Breast epithelium (tissue), 4 donors: Measurements from ENCODE around the gene FMOD. TPM values are rescaled to one million over a fixed set of nuclear protein-coding genes. Genes with fewer than 3 reads are reported as not detected.

Experiments
- DNase-seq, 2 donors: peaks; one replicate each; pipeline ENCODE4 v3.0.0-alpha.2; 2019; ENCODE audit warnings: low spot score in 2 of 2
- H3K27ac ChIP-seq, 2 donors: fragments of 200-600 bp; sonication (generic) in 1 of 2; one replicate each; pipeline ENCODE4 v1.5.1; 2016 to 2019; ENCODE audit warnings: mild to moderate bottlenecking in 1 of 2
- H3K27me3 ChIP-seq, 2 donors: fragments of 200-600 bp; sonication (generic) in 1 of 2; one replicate each; pipeline versions ENCODE4 v1.5.1 to v1.6.0; 2017 to 2019; ENCODE audit warnings: control low read depth in 1 of 2, mild to moderate bottlenecking in 1 of 2
- H3K36me3 ChIP-seq: fragments of 200-600 bp; one replicate; pipeline ENCODE4 v1.5.1; 2019
- H3K4me1 ChIP-seq, 2 donors: fragments of 200-600 bp; sonication (generic); one replicate each; pipeline ENCODE4 v1.5.1; 2016 to 2019; ENCODE audit warnings: control low read depth in 1 of 2
- H3K4me3 ChIP-seq, 3 donors: fragments of 200-600 bp; sonication (generic); 1 replicate in 2 of 3; 2 replicates in 1 of 3; pipeline ENCODE4 v1.5.1; 2016 to 2019; ENCODE audit warnings: mild to moderate bottlenecking in 3 of 3, moderate library complexity in 2 of 3
- H3K9me3 ChIP-seq, 2 donors: fragments of 200-600 bp; sonication (generic) in 1 of 2; one replicate each; pipeline ENCODE4 v1.5.1; 2016 to 2019; ENCODE audit warnings: control low read depth in 1 of 2
- POLR2A ChIP-seq: fragments of 450-650 bp; IDR thresholded peaks from one replicate; pipeline ENCODE4 v1.6.1; 2016; ENCODE audit warnings: antibody characterized with exemption, mild to moderate bottlenecking, moderate library complexity
- POLR2AphosphoS5 ChIP-seq, 3 donors: sonication (generic); formaldehyde crosslinking; IDR thresholded peaks; one replicate each; pipeline ENCODE4 v1.6.1; 2017; ENCODE audit warnings: antibody characterized with exemption in 3 of 3
- intact Hi-C: fragments of 100-400 bp; cut with DNase I; formaldehyde crosslinking; loops from one replicate; pipeline ENCODE4 v1.15.1; 2023; ENCODE audit warnings: low total_unique reads
- total RNA-seq, 3 donors: library from RNA; depleted of rRNA; stranded (reverse); fragments of >200 nt; gene quantifications; one replicate each; pipeline ENCODE4 v1.1.0, GENCODE V29; 2016
- TF ChIP-seq, protein P1 (sequence below), 3 donors: fragments of 450-650 bp; IDR thresholded peaks; one replicate each; pipeline ENCODE4 v1.5.1; 2016 to 2017; ENCODE audit warnings: antibody characterized with exemption in 3 of 3, mild to moderate bottlenecking in 3 of 3, moderate library complexity in 3 of 3

The FMOD gene
- total RNA-seq, 3 donors from 2014 or later = 79.6 to 132 (median 92.4) TPM

DNA sequence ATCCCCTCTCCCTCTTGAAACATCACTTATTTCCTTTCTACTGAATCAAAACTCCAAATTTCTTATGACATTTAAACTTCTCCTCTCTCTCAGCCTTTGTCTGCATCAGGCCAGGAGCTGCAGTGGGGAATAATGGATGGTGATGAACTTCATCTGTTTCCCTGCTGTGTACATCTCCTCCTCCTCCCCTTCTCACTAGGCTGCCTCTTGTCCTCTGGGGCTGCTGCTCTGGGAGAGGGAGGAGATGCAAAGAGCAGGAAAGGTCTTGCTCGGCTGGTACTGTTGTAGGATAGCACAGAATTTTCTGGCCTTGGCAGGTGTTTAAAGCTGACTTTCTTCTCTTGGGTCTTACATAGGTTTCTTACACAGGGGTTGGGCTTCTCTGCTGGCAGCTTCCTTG, 31.1 kb upstream of the FMOD start:
- intact Hi-C loops = no loop called here
- Histone ChIP-seq H3K36me3 (no peaks in the 10 kb centered on the region), H3K27me3 (no peaks in the 10 kb centered on the region), H3K27ac (no peak overlapping the region), H3K4me1 (no peaks in the 10 kb centered on the region), H3K9me3 (no peaks in the 10 kb centered on the region), H3K4me3 (no peak overlapping the region)
- no peak for DNase-seq
- TF ChIP-seq POLR2AphosphoS5 (IDR thresholded peaks at IDR 0.05) (no peak), POLR2A (no peak)
- TF ChIP-seq, protein P1, sequence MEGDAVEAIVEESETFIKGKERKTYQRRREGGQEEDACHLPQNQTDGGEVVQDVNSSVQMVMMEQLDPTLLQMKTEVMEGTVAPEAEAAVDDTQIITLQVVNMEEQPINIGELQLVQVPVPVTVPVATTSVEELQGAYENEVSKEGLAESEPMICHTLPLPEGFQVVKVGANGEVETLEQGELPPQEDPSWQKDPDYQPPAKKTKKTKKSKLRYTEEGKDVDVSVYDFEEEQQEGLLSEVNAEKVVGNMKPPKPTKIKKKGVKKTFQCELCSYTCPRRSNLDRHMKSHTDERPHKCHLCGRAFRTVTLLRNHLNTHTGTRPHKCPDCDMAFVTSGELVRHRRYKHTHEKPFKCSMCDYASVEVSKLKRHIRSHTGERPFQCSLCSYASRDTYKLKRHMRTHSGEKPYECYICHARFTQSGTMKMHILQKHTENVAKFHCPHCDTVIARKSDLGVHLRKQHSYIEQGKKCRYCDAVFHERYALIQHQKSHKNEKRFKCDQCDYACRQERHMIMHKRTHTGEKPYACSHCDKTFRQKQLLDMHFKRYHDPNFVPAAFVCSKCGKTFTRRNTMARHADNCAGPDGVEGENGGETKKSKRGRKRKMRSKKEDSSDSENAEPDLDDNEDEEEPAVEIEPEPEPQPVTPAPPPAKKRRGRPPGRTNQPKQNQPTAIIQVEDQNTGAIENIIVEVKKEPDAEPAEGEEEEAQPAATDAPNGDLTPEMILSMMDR (IDR thresholded peaks at IDR 0.05) = no peak

- TF ChIP-seq POLR2A (no peak), POLR2AphosphoS5 (IDR thresholded peaks at IDR 0.05) (no peak)
- TF ChIP-seq, protein P1 (IDR thresholded peaks at IDR 0.05) = no peak
- no peak overlapping the region for H3K27ac ChIP-seq
- no peak overlapping the region for H3K4me3 ChIP-seq
- H3K4me1 ChIP-seq = no peaks in the 10 kb centered on the region
- H3K36me3 ChIP-seq = no peaks in the 10 kb centered on the region
- H3K9me3 ChIP-seq = no peaks in the 10 kb centered on the region
- no peaks in the 10 kb centered on the region for H3K27me3 ChIP-seq
- no peak for DNase-seq
- intact Hi-C loops = no loop called here
These were observed 30.3 kb upstream of the FMOD start for GRCh38 chr1:203381151-203381751.

DNA sequence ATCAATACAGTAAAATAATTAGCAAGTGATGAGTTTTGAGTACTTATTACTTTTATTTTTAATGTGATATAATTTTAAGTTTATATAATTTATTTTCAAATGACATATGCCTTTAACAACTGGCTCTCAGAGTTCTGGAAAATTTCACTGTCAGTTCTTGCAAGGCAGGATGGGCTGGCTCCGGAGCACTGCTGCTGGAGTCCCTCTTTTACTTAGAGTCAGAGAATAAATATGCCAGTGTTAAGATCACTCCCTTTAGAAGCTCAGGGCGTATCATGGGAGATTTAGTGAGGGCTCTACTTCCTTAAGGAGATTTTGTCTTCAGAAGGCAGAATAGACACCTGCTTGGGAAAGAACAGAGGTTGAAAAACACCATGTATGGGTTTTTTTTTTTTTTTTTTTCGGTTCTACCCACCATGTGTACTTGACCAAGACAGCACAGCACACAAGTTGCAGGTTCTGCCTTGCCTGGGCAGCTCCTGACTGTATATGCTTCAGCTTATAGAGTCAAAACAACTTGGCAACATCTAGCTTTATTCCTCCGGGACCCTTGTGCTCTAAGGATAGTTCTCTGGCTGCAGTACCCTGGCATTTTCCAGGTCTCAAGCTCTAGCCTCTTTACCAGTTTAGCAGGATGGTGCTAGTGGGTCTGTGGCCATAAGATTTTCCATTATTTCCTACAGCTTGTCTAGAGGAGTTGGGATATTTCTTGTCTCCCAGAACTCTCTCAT, 29.7 kb upstream of the FMOD start:
- Histone ChIP-seq H3K4me3 (no peak overlapping the region), H3K9me3 (no peaks in the 10 kb centered on the region), H3K4me1 (no peaks in the 10 kb centered on the region), H3K36me3 (no peaks in the 10 kb centered on the region), H3K27ac (no peak overlapping the region), H3K27me3 (no peaks in the 10 kb centered on the region)
- intact Hi-C loops = no loop called here
- DNase-seq = no peak
- TF ChIP-seq, protein P1 (IDR thresholded peaks at IDR 0.05) = no peak
- TF ChIP-seq POLR2AphosphoS5 (IDR thresholded peaks at IDR 0.05) (no peak), POLR2A (no peak)

DNA sequence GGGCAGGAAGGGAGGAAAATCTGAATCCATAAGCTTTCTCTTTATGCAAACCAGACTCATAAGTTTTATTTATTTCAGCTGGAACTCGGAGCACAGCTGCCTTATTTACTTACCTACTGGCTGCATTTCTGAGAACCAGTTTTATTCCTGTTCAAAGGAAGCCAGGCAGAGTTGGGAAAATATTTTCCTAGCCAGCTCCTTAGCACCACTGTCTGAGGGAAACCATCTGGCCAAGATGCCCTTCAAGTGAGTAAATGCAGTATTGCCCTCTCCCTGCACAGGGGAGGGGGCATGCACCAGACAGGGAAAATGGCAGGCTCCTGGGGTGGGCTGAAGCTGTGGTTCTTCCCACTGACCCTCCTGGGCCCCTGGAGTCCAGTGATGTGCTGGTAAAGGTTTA, 28.9 kb upstream of the FMOD start:
- H3K27ac ChIP-seq = peak overlapping the region in 1 of 2 donors; percentile 36
- H3K4me1 ChIP-seq = no peaks in the 10 kb centered on the region
- intact Hi-C loops = no loop called here
- H3K9me3 ChIP-seq = no peaks in the 10 kb centered on the region
- TF ChIP-seq, protein P1 (IDR thresholded peaks at IDR 0.05) = no peak
- TF ChIP-seq POLR2A (no peak), POLR2AphosphoS5 (IDR thresholded peaks at IDR 0.05) (no peak)
- no peak overlapping the region for H3K4me3 ChIP-seq
- H3K27me3 ChIP-seq = no peaks in the 10 kb centered on the region
- no peak for DNase-seq
- H3K36me3 ChIP-seq = no peaks in the 10 kb centered on the region

GRCh38 chr1:203378556-203379245, 27.8 kb upstream of the FMOD start:
- Histone ChIP-seq H3K27ac (peak overlapping the region in 1 of 2 donors; percentile 36), H3K27me3 (no peaks in the 10 kb centered on the region), H3K4me1 (no peaks in the 10 kb centered on the region), H3K9me3 (no peaks in the 10 kb centered on the region), H3K4me3 (no peak overlapping the region), H3K36me3 (no peaks in the 10 kb centered on the region)
- no peak for DNase-seq
- intact Hi-C loops = no loop called here
- TF ChIP-seq POLR2A (no peak), POLR2AphosphoS5 (IDR thresholded peaks at IDR 0.05) (no peak)
- TF ChIP-seq, protein P1 (IDR thresholded peaks at IDR 0.05) = no peak
